HepG2 (cell line): ENCODE measurements around the gene SAP25. TPM values are rescaled to one million over a fixed set of nuclear protein-coding genes. Genes with fewer than 3 reads are reported as not detected.

ENCODE experiments used
- BRD4 ChIP-seq: sonication (generic); formaldehyde crosslinking; IDR thresholded peaks from 2 replicates; pipeline ENCODE4 v1.4.0; 2020; ENCODE audit warnings: missing genetic modification reagents
- GMEB1 ChIP-seq: sonication (generic); formaldehyde crosslinking; IDR thresholded peaks from 2 replicates; pipeline ENCODE4 v1.5.1; 2020; ENCODE audit warnings: missing genetic modification reagents, mild to moderate bottlenecking, borderline replicate concordance
- GTF3A ChIP-seq: sonication (generic); formaldehyde crosslinking; conservative IDR thresholded peaks from 2 replicates; pipeline ENCODE4 v1.4.0; 2020; ENCODE audit warnings: mild to moderate bottlenecking, missing genetic modification reagents
- KDM5A ChIP-seq: fragments of 200-600 bp; sonication (generic); IDR thresholded peaks from 2 replicates; pipeline ENCODE4 v1.7.0; 2018; ENCODE audit warnings: antibody characterized with exemption, mild to moderate bottlenecking, low read length, borderline replicate concordance
- NFYC ChIP-seq: IDR thresholded peaks from 2 replicates; pipeline ENCODE4 v1.6.1; 2016; ENCODE audit warnings: missing genetic modification reagents, missing compliant biosample characterization
- NKX3-1 ChIP-seq: sonication (generic); formaldehyde crosslinking; IDR thresholded peaks from 2 replicates; pipeline ENCODE4 v1.5.0; 2020; ENCODE audit warnings: missing genetic modification reagents
- SALL1 ChIP-seq: sonication (generic); formaldehyde crosslinking; IDR thresholded peaks from 2 replicates; pipeline ENCODE4 v1.8.0; 2022; ENCODE audit warnings: mild to moderate bottlenecking, missing genetic modification reagents
- SRSF4 ChIP-seq: fragments of 200-400 bp; formaldehyde crosslinking; IDR thresholded peaks from one replicate; pipeline ENCODE4 v1.6.1; 2018; ENCODE audit warnings: mild to moderate bottlenecking, low read depth, low read length, moderate library complexity; ENCODE audit not compliant: poor library complexity, severe bottlenecking
- ZBTB37 ChIP-seq: sonication (generic); formaldehyde crosslinking; IDR thresholded peaks from 2 replicates; pipeline ENCODE4 v1.4.0; 2020; ENCODE audit warnings: mild to moderate bottlenecking, missing genetic modification reagents
- ZFX ChIP-seq: sonication (generic); formaldehyde crosslinking; IDR thresholded peaks from 2 replicates; pipeline ENCODE4 v1.4.0; 2020; ENCODE audit warnings: mild to moderate bottlenecking, low read depth, missing genetic modification reagents, moderate library complexity
- ZNF17 ChIP-seq: sonication (generic); formaldehyde crosslinking; IDR thresholded peaks from 2 replicates; pipeline ENCODE4 v1.5.0; 2020; ENCODE audit warnings: mild to moderate bottlenecking, missing genetic modification reagents
- ZNF3 ChIP-seq: IDR thresholded peaks from 2 replicates; pipeline ENCODE4 v1.7.0; 2017; ENCODE audit warnings: inconsistent platforms
- ZNF414 ChIP-seq: sonication (generic); formaldehyde crosslinking; IDR thresholded peaks from 2 replicates; pipeline ENCODE4 v1.5.0; 2020; ENCODE audit warnings: missing genetic modification reagents
- ZNF646 ChIP-seq: sonication (generic); formaldehyde crosslinking; IDR thresholded peaks from 2 replicates; pipeline ENCODE4 v1.9.0; 2021; ENCODE audit warnings: mild to moderate bottlenecking, missing genetic modification reagents
- ZNF768 ChIP-seq: sonication (generic); formaldehyde crosslinking; IDR thresholded peaks from 2 replicates; pipeline ENCODE4 v1.4.0; 2020; ENCODE audit warnings: missing genetic modification reagents
- ZNF777 ChIP-seq: sonication (generic); formaldehyde crosslinking; IDR thresholded peaks from 2 replicates; pipeline ENCODE4 v1.4.0; 2020; ENCODE audit warnings: missing genetic modification reagents
- polyA plus RNA-seq, 8 experiments: library from polyadenylated mRNA; depleted of rRNA in 3 of 8; stranded (reverse) in 7 of 8; unstranded in 1 of 8; fragments of >200 nt; fragmentation: Illumina TruSeq in 4 of 8; extraction: Trizol in 4 of 8; gene quantifications; 2 replicates each; pipeline versions ENCODE4 v1.2.1 to v1.2.3, GENCODE V29; 2011 to 2016; ENCODE audit warnings: low read depth in 4 of 8, missing spikeins in 1 of 8, mixed read lengths in 1 of 8; ENCODE audit not compliant: insufficient read depth in 1 of 8
- total RNA-seq, 5 experiments: library from RNA; depleted of rRNA; stranded (reverse); fragments of >200 nt; fragmentation: Illumina TruSeq; extraction: Trizol; gene quantifications; 2 replicates each; pipeline ENCODE4 v1.2.3, GENCODE V29; 2016; ENCODE audit warnings: low read depth in 1 of 5

SAP25 gene
- total and polyA plus RNA-seq, 2 of the 13 experiments (the other 11 are each of a cell fraction or from before 2014, with no cell fraction given): 0.15 to 0.20 TPM

GRCh38 chr7:100540073-100540723, 33.5 kb downstream of the SAP25 start (continued):
- TF ChIP-seq ZBTB37 (CRISPR knock-in tag): peak; percentile 65; the same call in 1 of the 2 replicates
- no peak for TF ChIP-seq ZNF768 (CRISPR knock-in tag)
- no peak for TF ChIP-seq ZNF646 (CRISPR knock-in tag)
- 0 out of 2 replicates have a peak, but pooled peaks have one; percentile 30 for TF ChIP-seq SALL1
- TF ChIP-seq GMEB1: peak; percentile 35; the same call in 1 of the 2 replicates
- TF ChIP-seq ZNF414 (CRISPR knock-in tag): peak; percentile 52; the same call in 1 of the 2 replicates
- no peak for TF ChIP-seq GTF3A (CRISPR knock-in tag)
- TF ChIP-seq ZNF3 (CRISPR knock-in tag): no peak
- no peak for TF ChIP-seq ZFX (CRISPR knock-in tag)
- peak; percentile 67 for TF ChIP-seq NFYC (CRISPR knock-in tag)
- TF ChIP-seq ZNF777 (CRISPR knock-in tag): no peak
- no peak for TF ChIP-seq ZNF17
- TF ChIP-seq BRD4: no peak
- no peak for TF ChIP-seq SRSF4
- no peak; the same call in 1 of the 2 replicates for TF ChIP-seq KDM5A
- no peak for TF ChIP-seq NKX3-1
